Fibroblast of the conjunctiva (primary cell): Measurements from ENCODE around the gene NRXN3.
"Not testable (repeated sequence)": the region's sequence is repeated elsewhere in the genome, so short reads cannot be mapped to it uniquely, and the experiment has no call there.

ENCODE experiments used
- DNase-seq: peaks from one replicate; pipeline ENCODE4 v3.0.0-alpha.2; 2010; ENCODE audit warnings: low read depth

Gene NRXN3

DNA sequence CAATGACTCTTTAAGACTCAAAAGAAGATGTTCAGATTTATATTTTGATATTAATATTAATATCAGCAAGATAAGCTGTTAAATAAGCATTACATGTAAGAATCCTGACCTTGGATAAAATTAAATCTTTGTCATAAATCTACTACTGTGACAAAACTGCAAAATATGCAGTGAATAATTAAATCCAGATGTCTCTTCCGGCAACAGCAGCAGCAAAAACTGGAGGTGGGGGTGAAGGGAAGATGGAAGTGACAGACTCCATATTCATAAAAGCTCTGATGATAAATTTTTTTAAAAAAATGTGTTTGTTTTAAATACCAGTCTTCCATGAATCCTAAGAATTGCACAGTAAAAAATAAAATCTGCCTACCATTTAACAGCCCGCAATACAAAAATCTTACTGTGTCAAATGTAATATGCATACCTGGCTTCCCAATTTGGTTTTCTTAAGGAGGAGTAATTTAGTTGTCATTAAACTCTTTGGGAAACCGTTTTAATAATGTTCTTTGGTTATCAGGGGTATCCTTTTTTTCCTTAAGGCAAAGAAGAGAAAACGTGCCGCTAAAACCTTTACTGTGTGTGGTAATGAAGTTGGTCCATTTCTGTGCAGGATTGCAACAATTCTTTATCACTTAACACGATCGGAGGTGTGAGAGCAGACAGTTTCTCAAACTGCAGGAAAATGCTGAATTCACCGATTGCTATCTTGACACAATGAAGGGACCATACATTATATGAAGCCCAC, 1562.9 kb downstream of the NRXN3 start:
- no peak for DNase-seq

DNA sequence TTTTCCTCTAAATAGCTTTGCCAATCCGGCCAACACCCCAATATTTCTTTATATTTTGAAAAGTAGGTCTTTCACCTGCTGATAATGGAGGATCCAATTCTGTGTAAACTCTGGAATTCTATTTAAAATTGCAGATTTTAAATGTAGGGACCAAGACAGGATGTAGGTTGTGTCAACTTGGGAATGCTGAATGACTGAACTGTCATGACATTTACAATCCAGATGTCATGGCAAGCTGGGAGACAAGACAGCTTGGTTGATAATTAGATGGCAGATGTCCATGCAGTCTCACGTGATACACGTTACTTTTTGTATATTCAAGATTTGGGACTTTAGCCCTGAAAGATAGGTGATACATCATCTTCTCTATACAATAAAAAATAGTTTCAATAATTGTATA, 1564.0 kb downstream of the NRXN3 start:
- no peak for DNase-seq

DNA sequence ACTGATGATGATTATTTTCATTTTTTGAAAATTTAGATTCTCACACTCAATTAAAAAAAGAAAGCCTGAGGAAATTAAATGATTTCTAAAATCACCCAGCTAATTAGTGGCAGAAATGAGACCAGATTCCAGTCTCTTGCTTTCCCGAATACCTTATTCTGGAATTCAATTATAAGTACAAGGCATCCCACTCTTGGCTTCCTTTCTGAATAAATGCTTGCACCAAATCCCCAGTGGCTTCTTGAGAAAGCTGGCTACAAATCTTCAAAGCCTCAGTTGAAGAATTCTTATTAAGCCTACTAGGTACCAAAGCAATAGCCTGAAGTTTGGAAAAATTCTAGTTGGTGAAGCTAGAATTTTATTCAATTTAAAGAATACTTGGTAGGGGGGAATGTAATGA, 1564.5 kb downstream of the NRXN3 start:
- DNase-seq, result no peak

DNA sequence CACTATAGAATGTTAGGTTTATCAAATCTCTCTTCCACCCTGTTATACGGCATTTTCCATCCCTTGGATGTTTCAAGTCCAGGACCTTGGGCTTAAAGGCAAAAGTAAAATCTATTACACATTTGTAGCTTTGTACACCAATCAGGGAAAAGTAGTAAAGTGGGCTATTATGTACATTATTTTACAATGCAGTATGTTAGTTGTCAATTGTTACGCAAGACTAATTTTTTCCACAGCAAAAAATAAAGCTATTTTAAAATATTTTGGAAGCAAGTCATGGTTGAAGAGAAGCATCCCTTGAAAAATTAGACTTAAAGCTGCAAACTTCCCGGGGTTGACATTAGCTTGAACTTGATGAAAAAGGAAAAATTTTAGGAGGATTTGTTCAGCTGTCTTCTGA, 1564.9 kb downstream of the NRXN3 start:
- no peak for DNase-seq

- no peak for DNase-seq
These were observed 1570.0 kb downstream of the NRXN3 start for GRCh38 chr14:79740066-79740601.

DNA sequence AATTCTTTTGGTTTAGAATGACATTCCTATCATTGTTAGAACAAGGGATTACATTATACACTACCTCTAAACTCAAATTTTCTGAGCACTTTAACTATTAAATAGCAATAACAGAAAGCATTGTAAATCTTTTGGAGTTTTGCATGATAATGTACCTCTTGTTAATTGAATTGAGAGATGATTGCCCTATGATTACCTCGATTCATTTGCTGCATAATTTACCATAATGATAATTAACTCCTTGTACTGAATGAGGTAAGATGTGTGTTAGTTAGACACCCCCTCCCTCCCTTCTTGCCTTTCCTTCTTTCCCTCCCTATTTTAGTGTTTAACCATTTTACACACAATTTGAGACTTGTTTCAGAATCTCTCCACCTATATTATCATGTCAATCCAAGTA, 1572.0 kb downstream of the NRXN3 start:
- no peak for DNase-seq

DNA sequence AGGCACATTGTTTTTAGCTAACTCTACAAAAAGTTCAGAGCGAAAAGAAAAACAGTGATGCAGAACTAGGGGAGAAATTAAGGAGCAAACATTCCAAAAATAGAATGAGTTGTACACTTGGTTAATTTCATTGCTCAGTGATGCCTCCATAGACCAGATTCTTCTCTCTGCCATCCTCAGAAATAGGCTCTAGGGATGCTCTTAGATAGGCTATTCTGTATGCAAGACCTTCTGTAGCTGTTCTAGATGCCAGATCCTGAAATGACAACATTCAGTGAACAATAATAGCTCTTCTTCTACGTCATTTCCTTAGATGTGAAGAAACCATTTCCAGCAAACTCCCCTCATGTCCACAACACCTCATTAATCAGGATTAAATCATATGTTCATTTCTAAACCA, 1574.9 kb downstream of the NRXN3 start:
- DNase-seq, result no peak

DNA sequence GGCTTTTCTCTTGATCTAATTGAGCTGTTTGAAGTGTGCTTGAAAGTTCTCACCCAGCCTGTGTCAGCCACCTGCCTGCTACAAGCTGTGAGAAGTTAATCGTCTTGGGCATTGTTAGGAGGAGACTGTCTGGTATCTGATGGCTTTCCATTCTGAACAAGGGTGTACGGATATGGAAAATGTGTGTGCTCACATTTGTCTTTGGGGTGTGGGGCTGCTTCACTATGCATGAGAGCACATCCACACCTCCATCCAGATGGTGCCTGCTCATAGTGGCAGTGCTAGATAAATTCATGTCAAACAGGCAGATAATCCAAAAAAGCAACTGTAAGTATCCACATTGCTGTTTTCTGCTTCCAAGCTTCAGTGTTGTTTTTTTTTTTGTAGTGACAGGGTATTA, 1578.9 kb downstream of the NRXN3 start:
- no peak for DNase-seq

- no peak for DNase-seq
These were observed 1588.8 kb downstream of the NRXN3 start for GRCh38 chr14:79758985-79759384.

DNA sequence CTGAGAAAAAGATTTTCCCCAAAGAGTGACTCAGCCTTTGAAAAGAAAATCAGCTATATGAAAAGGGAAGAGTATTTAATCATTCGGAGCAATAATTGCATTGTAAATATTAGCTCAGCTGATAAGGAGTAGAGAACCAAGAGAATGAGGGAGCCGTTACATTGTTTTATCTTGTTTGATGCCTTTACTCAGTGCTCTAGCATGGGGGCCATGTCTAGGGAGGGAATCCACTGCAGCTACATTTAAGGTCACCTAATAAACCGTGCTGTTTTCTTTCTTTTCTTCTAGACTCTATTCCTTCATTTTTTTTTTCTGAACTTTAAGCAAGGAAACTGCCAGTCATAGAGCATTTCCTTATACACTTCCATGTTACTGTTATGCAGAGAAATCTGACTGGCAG, 1594.2 kb downstream of the NRXN3 start:
- no peak for DNase-seq

DNA sequence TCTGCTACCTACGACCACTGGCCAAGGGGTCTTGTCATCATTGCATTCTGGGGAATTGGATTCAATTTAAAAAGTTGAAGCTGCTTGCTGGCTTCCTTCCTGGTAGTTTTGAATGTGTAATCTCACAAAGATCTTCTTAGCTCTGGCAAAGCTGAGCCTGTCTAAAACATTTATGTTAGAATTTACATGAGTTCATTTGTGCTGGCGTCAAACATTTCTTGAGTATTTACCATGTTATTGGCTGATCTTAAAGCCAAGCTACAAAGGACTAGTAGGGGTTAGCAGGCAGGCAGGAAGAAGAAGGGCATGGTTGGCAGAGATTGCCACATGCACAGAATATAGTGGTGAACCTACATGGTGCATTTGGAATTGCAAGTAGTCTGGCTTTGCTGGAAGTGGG, 1596.3 kb downstream of the NRXN3 start:
- no peak for DNase-seq

DNA sequence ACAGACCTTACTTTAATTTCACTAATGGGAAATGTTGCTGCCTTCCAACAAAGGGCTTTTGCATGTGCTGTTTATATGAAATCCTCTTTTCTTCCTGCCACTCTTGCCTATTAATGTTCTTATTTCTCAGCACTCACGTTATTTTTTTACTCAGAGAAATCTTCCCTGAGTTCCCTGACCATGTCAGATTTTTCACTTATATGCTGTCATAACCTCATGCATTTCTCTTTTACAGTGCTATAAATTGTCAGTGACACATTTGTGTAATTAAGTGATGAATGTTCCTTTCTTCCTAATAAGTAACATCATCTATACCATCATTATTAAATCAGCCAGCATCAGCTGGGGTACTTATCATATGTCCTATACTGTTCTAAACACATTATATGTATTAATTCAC, 1597.1 kb downstream of the NRXN3 start:
- no peak for DNase-seq

DNA sequence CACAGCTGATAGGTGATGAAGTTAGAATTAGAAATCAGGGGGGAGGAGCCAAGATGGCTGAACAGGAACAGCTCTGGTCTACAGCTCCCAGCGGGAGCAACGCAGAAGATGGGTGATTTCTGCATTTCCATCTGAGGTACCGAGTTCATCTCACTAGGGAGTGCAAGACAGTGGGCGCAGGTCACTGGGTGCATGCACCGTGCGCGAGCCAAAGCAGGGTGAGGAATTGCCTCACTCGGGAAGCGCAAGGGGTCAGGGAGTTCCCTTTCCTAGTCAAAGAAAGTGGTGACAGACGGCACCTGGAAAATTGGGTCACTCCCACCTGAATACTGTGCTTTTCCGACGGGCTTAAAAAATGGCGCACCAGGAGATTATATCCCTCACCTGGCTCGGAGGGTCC, 1597.5 kb downstream of the NRXN3 start:
- DNase-seq, result not testable (repeated sequence)

DNA sequence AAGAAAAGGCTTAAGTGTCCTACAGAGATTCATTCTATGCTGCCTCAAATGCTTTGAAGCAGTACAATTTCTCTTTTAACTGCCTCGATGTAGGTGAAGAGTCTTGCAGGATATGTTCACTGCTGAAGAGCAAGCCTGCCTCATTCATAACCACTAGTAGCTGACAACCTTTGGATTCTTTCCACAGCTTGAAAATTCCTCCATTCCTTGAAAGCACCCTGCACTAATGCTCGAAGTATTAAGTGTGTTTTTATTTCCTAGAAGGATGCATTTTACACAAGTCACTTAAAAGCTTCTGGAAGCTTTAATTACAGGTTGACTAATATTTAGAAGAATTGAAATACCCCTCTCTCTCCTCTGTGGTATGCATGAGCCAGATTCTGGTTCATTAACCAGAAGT, 1611.7 kb downstream of the NRXN3 start:
- DNase-seq, result no peak

DNA sequence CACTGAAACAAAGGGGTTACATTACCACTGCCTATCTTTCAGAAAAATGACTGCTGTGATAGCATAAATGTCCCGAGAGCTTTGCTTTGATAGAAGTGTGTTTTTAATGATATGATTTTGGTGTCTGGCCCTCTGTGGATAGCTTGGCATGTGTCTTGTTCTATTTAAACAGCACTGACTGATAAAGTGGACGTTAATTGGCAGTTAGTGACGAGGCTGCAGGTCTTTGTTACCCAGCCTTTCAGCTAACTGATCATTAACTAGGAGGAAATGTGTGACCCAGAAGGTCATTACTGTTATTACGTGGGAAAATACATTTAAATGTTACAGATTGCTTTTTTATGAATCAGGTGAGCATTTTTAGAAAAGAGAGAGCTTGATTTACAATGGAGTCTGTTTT, 1612.9 kb downstream of the NRXN3 start:
- DNase-seq, result no peak

GRCh38 chr14:79786522-79786921, 1616.3 kb downstream of the NRXN3 start:
- no peak for DNase-seq

DNA sequence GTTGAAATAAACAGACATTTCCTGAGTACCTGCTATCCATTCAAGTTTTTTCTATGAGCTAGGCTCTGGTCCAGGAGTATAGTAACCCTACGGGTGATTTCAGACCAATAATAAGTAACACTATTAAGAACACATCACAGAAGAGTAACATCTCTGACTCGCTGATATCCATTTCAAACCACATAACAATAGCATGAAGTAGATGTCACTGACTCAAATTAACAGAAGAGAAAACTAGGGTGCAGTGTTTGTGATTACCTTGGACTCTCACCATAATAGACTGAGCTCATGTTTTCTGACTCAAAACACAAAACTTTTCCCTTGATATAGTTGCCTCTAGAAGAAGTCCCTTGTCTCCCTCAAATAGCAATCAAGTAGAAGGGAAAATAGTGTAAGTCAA, 1618.2 kb downstream of the NRXN3 start:
- DNase-seq, result no peak

DNA sequence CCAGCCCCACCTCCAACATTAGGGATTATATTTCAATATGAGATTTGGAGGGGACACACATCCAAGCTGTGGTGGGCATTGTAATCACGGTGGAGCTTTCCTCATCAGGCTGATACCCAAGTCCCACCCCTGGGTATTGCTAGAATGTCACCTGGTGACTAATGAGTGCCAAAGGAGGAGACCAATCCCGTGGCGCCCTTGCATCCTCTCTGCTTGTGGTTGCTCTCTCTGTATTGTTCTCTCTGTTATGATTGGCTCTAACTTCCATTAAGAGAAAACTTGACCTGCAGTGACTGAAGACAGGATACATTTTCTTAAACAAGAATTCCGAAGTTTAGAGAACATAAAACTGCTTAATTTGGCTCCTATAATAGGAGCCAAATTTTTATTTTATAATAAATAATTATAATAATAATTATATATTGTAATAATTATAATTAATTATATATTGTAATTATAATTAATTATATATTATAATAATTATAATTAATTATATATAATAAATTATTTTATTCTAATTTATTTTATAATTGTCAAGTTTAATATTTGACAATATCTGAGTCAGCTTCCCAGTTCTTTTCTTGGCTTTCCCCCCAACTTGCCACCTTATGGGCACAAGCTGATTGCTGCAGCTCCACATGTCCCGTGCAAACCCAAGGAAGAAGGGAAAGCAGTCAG, 1621.0 kb downstream of the NRXN3 start:
- no peak for DNase-seq

DNA sequence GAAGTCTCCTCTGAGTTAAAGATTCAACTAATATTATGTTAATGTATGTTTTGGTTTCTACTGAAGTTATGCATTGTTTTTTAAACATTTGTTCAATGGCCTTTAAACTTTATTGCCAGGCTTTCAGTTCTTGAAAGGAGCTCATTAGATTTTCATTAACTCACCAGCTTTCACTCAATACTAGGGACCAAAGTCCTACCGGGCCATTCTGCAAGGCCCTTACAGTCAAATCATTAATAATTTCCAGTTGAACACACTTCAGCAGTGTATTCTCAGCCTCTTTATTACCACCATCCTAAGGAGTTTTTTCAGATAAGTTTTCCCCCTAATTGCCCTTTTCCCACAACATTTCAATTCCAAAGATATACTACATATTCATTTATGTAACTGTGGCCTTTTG, 1631.9 kb downstream of the NRXN3 start:
- DNase-seq, result no peak

GRCh38 chr14:79805636-79806035, 1635.5 kb downstream of the NRXN3 start:
- DNase-seq, result no peak

- no peak for DNase-seq
These were observed 1639.9 kb downstream of the NRXN3 start for GRCh38 chr14:79809849-79810612.

GRCh38 chr14:79820866-79821535, 1650.8 kb downstream of the NRXN3 start:
- no peak for DNase-seq
